HG02798 (cell line): Measurements from ENCODE around the gene PTPN1.

Experiments used
- ATAC-seq: cut with Tn5 transposase; IDR thresholded peaks from one replicate; pipeline ENCODE4 v1.9.1; 2021; ENCODE audit warnings: mild to moderate bottlenecking; ENCODE audit not compliant: unreplicated experiment, poor library complexity

Gene PTPN1

DNA sequence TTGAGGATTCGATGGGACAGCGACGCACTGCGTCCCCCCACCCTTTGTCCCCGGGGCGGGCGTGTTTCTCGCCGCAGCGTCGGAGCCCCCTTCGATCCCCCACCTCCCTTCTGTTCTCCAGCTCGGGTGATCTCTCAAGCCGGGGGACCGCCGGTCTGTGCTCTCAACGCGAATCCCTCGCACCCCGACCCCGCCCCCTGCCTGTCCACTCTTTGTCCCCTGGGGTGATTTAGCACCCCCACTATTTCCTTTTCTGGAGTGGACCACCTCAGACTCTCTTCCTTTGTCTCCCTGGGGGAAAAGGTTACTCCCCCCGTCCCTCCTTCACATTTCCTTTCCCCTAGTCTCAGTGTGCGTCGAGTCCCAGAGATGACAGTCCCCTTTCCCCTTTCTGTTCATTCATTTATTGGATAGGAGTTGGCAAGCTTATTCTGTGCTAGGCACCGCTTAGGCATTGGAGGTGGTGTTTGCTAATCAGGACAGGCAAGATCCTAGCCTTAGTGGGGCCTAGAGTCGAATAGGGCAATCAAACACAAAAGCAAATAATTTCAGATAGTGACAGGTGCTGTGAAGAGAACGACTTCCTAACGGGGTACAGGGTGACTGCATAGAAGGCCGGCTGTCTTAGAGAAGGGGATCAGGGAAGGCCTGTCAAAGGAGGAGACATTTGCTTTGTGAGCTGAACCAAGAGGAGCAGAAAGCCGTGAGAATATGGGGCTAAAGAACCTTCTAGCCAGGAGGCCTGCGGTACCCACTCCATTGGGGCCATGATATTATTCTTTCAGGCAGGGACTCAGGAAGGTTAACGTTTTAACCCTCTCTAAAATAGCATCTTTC, 741 bp downstream of the PTPN1 start:
- no peak for ATAC-seq

DNA sequence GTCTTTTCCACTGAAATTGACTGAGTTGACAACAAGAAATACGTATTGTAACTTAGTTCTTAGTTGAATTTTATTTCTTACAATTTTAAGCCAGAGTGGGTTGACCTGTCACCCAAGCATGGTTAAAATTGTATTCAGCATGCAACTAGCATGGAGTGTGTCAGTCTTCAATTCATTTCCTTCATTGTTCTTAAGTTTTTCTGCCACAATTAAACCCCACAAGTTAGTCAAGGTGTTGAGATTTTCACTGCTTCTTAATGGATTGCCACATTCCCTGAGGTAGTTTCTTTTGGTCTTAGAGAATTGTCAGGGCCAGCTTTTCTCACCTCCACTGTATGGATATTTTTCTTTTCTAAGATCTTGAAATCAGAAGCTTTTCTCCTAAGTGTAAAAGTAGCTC, 2.1 kb downstream of the PTPN1 start:
- ATAC-seq = no peak

DNA sequence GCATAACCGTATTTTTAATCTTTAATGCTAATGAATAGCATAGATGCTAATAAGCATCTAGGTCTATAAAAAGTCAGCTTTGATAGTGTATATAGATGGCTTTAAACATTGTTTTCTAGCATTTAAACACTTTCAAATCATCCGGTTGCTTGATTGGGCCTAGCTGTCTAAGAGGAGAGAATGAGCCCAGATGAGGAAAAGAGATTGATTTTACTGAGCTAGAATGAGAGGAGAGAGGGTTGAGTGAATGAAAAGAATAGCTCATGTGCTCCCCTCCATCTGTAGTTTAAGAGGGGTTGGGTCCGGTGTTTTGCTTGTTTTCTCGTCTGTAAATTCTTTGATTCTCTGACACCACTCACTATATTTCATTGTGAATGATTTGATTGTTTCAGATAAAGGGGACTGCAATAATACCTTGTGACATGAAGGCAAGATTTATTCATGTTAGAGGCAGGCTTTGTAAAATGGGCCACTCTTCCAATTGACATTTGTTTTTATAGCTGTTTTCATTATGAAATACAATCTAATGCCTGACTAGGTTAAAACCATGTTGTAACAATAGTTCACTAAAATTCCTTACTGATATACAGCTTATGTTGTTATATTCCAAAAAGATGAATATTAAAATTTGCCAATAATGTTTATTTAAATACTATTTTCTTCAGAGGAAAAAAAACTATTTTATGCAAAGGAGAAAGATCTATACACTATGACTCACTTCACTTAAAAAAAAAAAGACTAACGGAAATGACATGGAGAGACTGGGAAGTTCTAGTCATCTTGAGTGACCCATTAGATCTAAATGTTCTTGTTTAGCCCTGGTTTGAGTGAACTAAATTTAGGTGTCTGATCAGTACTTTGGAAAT, 3.2 kb downstream of the PTPN1 start:
- no peak for ATAC-seq

DNA sequence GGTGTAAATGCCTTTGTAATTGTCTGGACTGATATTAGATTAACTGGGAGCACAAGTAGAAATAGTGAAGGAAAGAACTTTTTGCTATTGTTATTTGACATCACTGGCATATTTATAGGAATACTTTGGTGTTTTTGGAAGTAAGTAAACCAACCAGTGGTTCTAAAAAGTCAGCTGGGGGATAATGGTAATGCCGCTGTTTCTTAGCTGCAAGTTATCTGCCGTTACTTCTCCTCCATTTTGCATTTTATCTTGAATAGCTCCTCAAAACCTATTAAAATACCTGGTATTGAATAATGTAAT, 3.8 kb downstream of the PTPN1 start:
- no peak for ATAC-seq

DNA sequence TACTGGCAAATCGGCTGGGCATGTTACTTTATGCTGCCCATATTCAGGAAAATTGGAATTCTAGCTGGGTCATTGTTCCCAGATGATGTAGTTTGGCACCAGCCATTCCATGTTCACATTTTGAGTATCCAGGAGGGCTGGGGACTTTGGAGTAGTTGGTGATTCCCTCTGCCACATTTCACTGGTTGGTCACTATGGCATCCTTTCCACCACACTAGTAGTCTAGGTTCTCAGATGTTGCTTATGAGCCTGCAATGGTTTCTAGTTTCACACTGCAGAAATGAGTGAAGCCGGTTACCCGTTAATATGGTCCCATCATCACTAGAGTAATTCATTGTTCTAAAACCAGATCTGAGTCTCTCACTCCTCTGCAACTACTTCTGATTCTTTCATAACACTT, 4.6 kb downstream of the PTPN1 start:
- ATAC-seq = peak; percentile 24

DNA sequence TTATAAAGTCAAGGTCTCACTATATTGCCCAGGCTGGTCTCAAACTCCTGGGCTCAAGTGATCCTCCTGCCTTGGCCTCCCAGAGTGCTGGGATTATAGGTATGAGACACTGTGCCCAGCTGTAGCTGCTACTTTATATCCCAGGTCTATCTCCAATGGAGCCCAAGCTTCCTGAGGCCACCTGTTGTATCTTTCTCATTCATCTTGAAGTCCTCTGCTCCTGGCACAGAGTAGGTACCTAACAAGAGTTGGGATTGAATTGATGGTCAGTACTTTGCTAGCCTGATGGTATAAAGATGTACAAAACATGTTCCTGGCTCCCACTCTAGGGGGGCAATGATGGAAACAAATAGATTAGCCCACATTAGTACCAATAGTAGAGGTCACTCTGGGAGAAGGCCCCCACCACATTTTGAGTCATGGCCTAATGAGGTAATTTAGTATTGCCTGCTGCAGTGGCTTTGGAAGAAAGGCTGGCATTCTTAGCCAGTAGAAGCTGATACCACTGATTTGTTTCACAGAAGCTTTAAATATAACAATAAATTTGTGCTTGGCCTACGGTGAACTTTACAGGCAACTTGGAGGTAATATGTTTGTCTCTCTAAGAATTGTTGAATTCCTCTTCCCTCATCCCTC, 5.4 kb downstream of the PTPN1 start:
- ATAC-seq = no peak

DNA sequence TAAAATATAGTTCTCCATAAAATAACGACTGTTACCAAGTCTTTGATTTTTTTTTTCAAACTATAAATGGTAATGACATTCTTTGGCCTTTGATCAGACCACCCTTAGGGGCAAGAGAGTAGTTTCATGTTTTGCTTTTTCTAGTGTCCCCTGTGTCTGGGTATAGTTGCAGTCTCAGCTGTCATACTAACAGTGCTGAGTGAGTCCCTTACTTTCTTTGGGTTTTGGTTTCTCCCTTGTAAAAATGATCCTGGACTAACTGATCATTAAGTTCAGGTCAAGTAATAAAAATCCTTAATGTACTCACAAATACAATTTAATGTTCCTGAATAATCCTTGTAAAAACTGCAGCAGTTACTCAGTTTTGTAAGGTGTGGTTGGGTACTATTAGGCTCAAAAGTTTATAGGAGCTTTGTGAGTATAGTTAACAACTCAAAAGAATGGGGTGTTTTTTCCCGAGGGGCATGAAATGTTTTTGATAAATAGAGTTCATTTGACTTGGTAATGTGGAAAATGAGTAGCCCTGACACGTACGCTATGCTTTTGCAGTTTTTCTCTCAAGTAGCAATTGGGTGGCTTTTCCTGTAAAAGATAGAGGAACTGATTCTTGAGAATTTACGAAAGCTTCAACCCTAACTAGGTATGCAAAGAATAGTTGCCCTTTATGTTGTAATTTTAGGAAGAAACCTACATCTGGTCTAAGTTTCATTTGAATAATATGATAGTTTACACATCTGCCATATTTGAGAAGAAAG, 6.2 kb downstream of the PTPN1 start:
- ATAC-seq = peak; percentile 53

DNA sequence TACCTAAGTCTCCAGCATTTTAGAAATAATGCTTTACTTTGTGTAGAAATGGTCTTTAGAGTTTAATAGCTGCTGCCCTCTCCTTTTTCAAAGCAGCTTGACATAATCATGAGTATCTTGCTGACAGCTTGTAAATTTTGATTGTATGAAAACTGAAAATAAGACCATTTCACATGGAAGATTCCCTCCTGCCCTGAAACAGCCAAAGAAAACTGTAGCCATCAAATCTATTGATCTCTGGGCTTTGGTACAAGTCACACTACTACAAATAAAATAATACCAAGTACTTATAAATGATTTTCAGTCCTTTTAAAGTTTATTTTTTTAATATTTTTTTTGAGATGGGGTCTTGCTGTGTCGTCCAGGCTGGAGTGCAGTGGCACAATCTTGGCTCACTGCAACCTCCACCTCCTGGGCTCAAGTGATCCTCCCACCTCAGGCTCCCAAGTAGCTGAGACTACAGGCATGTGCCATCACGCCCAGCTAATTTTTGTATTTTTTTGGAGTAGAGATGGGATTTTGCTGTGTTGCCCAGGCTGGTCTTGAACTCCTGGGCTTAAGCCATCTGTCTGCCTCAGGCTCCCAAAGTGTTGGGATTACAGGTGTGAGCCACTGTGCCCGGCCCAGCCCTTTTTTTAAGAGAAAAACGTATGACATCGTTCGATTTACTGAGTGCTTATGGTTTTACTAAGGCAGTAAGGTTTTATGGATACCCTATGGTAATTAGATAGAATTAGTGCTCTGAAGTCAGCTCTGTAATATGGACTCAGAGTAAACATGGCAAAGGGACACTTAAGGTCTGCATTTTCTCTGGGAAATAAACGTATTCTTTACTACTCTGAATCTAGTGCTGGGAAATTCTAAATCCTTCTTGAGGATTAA, 7.0 kb downstream of the PTPN1 start:
- ATAC-seq = no peak

DNA sequence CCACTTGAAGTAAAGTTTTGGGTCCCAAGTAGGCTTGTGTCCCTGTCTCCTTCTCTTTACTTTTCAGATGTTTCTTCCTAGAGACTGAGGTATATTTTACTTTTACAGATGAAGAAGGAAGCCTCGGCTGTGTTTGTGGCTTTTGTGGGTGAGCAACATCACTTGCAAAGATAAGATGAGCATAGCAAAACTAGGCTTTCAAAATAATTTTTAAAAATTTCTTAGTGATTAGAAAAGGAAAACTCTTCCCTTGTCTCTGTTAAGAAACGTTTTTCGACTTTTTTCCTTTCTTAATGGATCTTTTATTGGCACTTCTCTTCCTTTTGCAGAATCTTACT, 7.6 kb downstream of the PTPN1 start:
- no peak for ATAC-seq

DNA sequence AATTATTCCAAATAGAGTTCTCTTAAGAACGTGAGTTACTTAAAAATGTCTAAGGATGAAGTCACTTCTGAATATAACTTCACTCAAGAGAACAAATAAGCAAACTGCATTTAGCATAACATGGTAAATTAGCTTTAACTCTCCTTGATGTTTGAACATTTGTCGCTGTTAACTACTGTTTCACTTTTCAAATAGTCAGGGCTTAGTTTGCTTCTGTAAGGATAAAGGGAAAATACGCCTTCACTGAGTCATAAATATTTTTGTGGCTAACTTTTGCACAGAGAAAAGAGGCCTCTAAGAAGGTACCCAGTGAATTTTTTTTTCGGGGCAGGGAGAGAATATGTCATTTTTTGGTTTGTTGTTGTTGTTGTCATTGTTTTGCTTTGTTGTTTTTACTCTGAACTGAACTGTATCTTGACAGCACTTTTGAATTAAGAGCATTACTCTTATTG, 8.1 kb downstream of the PTPN1 start:
- no peak for ATAC-seq

DNA sequence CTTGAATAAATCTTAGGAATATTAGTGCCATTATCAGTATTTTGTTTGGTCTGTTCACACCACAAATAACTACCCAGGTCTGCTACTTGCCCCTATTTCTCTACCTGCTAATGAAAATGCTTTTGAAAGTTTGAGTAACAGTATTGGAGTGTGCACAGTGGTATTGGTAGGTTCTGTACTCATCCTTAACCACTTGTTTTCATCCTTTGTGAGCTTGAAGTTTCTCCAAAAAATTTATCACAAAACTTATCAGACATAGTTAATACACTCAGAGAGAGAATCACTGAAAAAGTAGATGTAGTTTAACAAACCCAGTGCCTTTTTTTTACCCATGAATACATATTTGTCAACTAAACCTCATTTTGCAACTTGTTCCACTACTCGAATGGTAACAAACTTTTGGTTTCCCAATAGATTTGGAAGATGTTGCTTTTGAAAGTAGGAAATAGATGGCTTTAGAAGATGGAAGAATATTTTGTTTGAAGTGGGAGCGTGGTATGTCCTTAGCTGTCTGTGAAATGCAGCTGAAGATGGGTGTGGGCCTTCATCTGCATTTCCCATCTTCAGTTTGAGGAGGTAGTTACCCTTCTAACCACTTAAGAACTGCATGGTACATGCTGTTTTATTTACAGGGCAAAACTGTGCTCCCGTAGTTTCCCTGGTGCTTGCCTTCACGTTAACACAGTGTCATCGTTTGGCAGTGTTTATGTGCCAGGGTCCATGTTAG, 9.0 kb downstream of the PTPN1 start:
- ATAC-seq = no peak

DNA sequence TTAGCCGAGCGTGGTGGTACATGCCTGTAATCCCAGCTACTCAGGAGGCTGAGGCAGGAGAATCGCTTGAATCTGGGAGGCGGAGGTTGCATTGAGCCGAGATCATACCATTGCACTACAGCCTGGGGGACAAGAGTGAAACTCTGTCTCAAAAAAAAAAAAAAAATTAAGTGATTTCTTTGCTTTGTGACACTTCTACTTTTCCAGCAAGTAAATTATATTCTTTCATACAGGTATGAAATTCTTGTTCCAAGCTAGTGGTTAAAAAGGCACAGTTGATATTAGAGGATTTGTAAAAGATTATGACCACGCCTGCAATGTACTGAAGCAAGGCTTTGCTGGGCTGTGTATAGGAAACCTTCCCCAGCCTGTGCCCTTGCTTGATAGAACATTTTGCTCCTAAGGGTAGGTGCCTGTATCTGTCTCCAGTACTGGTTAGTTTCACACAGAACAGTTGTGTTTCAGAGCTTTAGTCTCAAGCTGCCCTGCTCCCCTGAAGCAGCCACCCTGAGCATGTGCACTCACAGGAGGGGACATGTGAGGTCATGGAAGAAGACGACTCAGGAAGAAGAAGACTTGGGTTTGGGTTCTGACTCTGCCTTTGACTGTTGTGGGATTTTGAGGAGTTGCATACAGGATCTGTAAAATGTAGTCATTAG, 10.2 kb downstream of the PTPN1 start:
- no peak for ATAC-seq

DNA sequence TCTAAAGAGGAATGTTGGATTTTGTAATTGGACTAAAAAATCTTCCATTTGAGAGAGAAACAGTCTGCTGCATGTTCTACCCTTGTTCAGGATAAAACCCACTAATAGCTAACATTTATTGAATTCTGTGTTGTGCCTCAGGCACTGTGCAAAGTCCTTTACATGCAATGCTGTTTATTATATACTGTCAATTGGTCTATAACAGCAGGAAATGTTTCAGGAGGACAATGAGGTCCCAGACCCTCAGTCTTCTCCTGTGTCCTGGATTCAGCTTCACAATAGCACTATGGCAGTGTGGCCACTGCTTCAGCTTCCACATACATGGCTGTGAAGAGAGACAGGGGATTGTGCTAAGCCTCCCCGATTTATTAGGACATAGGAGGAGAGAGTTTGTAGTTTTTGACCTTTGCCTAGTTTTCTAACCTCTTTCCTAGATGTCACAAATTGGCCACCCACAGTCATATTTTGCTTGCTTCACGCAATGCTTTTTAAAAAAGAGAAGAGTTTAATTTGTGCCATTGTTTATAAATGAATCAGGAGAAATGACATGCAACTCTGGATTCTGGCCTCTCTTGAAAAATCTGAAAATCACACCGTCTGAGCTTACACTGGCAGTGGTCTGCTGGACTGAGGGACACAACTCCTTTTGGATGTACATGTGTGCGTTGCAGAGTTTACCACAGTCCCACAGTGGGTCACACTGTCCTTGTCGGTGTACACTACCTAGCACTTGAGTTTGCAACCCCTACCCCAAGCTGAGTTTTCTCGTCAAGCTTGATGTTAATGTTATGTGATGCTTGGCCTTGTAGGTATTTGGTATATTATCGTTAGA, 11.3 kb downstream of the PTPN1 start:
- no peak for ATAC-seq

DNA sequence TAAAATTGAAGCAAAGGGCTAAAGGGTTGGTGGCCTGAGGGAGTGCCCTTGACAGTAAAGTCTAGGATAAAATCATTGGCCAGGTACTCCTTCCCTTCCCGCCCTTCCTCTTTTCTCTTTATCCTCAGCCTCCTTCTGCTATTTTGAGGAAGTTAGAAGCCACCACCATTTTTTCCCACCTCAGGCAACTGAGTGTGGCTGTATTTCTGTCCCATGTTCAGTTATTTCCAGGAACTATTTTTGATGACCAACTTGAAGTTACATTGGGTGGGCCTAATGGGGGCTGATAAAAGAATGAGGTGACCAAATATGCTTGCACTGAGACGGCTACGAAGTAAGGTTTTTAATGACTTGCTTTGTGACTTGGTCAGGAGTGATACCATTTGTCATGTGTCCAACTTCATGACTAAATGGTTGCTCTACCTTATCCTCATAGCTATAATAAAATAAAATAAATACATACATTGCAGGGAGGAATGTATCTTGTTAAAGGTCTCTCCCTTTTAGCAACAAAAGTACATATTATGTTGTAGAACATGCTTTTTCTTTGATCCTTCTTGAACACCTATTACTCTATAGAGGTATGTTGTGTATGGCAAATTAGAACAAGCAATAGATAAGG, 12.0 kb downstream of the PTPN1 start:
- ATAC-seq = no peak

DNA sequence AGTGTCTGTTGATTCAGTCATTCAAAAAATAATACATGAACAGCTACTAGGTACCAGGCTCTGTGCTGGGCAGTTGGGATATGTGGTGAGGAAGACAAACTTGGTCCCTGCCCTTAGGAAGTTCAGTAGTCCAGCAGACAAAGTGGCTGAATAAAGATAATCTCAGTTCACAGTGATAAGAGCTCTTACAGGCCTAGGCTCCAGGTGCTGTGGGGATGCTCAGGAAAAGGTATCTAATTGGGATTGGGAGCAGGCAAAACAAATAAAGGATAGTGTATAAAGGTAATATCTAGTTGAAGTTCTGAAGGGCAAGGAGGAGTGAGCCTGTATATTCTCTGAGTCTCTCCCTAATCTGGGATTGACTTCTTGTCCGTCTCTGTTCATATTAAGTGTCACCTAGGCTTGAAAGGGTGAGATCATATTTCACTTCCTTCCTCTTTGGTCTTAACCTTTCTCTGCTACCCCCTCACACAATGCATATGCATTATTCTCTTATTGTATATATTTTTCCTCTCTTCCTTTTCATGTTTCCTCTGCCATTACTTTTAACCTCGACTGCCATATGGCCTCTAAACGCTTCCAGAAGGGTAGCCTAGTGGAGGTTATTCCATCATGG, 13.5 kb downstream of the PTPN1 start:
- no peak for ATAC-seq

DNA sequence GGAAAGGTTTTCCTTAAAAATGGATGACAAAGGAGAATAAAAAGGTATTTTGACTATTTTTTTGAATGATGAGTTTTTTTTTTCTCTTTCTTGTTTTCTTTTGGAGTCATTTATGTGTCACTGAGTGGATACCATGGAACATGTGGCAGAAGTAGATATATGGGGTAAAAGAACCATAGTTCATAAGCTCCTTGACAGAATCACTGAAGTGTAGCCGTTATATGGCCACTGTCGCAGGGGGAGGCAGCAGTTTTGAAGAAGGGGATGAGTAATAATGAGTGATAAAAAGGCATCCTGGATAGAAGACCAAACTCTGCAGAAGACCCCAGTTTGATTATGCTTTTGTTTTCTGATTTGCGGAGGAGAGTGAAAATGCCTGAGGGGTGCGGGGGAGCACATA, 15.5 kb downstream of the PTPN1 start:
- ATAC-seq = no peak
